ENCODE results near the gene GRIK2.
"Not testable (repeated sequence)": the region's sequence is repeated elsewhere in the genome, so short reads cannot be mapped to it uniquely, and the experiment has no call there.

DNA sequence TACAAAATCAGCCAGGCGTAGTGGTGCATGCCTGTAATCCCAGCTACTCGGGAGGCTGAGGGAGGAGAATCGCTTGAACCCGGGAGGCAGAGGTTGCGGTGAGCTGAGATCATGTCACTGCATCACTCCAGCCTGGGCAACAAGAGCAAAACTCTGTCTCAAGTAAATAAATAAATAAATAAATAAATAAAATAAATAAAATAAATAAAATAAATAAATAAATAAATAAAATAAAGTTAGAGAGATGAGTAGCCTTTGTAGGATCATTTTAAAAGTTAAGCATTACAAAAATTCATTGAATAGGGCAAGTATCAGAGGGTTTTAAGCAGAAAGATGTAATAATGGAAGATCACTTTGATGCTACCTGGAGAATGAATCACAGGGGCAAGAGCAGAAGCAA lies 9.8 kb upstream of the GRIK2 start:
- TF ChIP-seq, protein P1, sequence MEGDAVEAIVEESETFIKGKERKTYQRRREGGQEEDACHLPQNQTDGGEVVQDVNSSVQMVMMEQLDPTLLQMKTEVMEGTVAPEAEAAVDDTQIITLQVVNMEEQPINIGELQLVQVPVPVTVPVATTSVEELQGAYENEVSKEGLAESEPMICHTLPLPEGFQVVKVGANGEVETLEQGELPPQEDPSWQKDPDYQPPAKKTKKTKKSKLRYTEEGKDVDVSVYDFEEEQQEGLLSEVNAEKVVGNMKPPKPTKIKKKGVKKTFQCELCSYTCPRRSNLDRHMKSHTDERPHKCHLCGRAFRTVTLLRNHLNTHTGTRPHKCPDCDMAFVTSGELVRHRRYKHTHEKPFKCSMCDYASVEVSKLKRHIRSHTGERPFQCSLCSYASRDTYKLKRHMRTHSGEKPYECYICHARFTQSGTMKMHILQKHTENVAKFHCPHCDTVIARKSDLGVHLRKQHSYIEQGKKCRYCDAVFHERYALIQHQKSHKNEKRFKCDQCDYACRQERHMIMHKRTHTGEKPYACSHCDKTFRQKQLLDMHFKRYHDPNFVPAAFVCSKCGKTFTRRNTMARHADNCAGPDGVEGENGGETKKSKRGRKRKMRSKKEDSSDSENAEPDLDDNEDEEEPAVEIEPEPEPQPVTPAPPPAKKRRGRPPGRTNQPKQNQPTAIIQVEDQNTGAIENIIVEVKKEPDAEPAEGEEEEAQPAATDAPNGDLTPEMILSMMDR (IDR thresholded peaks at IDR 0.05): not testable (repeated sequence)
- not testable (repeated sequence) for TF ChIP-seq POLR2AphosphoS5, POLR2A, EP300 (IDR thresholded peaks at IDR 0.05)
